ENCODE data around the gene STARD3.

STARD3 gene

GRCh38 chr17:39674179-39674578 is 37.2 kb downstream of the STARD3 start:
- no peak for DNase-seq

- DNase-seq: peak; percentile 99
These were observed 37.9 kb downstream of the STARD3 start for GRCh38 chr17:39674702-39675389.

GRCh38 chr17:39675390-39676082 is 38.6 kb downstream of the STARD3 start:
- no peak for DNase-seq

GRCh38 chr17:39676198-39676819 is 39.4 kb downstream of the STARD3 start:
- DNase-seq: peak; percentile 83

- DNase-seq: no peak
These were observed 40.1 kb downstream of the STARD3 start for GRCh38 chr17:39677072-39677471.

- DNase-seq: no peak
These were observed 40.8 kb downstream of the STARD3 start for GRCh38 chr17:39677542-39678339.

GRCh38 chr17:39678340-39679116 is 41.6 kb downstream of the STARD3 start:
- no peak for DNase-seq

GRCh38 chr17:39679521-39680192 is 42.7 kb downstream of the STARD3 start:
- no peak for DNase-seq

- DNase-seq: no peak
These were observed 46.5 kb downstream of the STARD3 start for GRCh38 chr17:39683295-39683939.

- no peak for DNase-seq
These were observed 47.6 kb downstream of the STARD3 start for GRCh38 chr17:39684369-39685192.

- no peak for DNase-seq
These were observed 50.2 kb downstream of the STARD3 start for GRCh38 chr17:39687101-39687545.

- DNase-seq: peak; percentile 98
These were observed 50.9 kb downstream of the STARD3 start, which contains the start of gene PGAP3 for GRCh38 chr17:39687546-39688474. Gene PGAP3 (minus strand): TSS chr17:39688057. CDS start chr17:39688014, 43 bp downstream.

- DNase-seq: no peak
These were observed 51.5 kb downstream of the STARD3 start for GRCh38 chr17:39688475-39688835.

GRCh38 chr17:39688945-39689344 is 52.0 kb downstream of the STARD3 start:
- DNase-seq: no peak

- no peak for DNase-seq
These were observed 57.6 kb downstream of the STARD3 start for GRCh38 chr17:39694593-39694992.

- DNase-seq: no peak
These were observed 58.1 kb downstream of the STARD3 start for GRCh38 chr17:39695089-39695474.

- no peak for DNase-seq
These were observed 59.8 kb downstream of the STARD3 start for GRCh38 chr17:39696731-39697130.

- no peak for DNase-seq
These were observed 61.0 kb downstream of the STARD3 start for GRCh38 chr17:39697961-39698360.
